ENCODE data around the gene DENND2C.

DENND2C gene, protein sequence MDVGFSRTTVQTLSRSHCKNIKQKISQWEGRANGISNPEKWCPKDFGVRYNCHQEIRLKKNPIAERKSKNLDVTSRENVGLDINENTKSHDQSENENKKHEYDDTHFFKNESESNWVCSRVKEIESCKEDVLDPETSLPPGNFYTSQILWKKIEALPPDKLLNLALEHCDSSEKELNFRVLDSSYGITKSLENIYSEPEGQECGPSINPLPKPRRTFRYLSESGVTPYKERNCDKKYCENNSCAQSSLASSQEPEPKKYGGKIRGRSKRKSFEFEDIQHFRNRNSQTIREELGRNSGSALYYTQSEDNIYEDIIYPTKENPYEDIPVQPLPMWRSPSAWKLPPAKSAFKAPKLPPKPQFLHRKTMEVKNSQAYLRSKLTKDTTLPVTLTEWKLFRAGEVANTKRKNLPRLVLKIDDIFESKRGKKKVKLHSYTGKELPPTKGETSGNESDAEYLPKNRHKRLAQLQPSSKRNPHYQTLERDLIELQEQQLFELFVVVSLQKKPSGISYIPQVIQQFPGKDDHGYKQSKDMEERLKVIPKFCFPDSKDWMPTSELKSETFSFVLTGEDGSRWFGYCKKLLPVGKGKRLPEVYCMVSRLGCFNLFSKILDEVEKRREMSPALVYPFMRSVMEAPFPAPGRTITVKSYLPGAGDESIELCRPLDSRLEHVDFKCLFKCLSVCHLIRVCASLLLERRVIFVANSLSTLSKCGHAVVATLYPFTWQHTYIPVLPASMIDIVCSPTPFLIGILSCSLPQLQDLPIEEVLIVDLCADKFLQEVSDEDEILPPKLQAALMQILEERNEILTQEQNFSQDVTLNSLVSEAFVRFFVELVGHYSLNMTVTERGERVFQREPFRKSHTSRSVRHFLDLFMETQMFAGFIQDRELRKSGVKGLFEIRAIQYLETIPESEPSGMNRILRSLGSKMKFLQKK

GRCh38 chr1:114669562-114670082 lies at the start of gene DENND2C:
DENND2C (minus strand) TSS chr1:114670049; CDS start chr1:114625984, 44,065 bp downstream.
- DNase-seq = no peak

GRCh38 chr1:114719424-114719787 lies 49.6 kb upstream of the DENND2C start:
- DNase-seq = no peak

DNA sequence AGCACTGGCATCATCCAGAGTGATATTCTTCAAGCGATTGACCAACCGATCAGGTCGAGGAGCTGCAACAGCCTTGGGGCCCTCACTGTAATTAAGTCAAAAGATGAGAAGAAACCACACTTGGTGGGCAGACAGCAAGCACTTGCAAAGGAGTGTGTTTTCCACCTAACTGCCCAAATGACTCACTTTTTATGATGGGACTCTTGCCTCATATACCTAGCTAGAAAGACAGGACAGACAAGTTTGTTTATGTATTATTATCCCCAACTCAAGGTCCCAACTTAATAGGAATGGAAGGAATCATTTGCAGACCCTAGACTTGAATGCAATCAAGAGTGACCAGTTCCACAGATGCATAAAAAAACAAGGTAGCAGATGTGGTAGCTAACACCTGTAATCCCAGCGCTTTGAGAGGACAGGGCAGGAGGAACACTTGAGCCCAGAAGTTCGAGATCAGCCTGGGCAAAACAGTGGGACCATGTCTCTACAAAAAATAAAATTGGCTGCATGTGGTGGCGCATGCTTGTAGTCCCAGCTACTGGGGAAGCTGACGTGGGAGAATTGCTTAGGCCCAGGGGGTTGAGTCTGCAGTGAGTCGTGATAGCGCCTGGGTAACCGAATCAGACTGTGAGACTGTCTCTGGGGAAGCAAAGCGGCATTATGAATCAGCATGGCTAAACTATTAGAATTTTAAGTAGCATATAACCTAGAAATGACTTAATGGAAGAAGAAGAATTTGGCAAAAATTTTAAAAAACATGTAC lies 49.0 kb upstream of the DENND2C start:
- no peak for DNase-seq

GRCh38 chr1:114716304-114717170 lies 46.7 kb upstream of the DENND2C start, which contains the start of gene NRAS:
NRAS (minus strand) TSS chr1:114716771; CDS start chr1:114716160, 611 bp downstream.
- peak; percentile 72 for DNase-seq

DNA sequence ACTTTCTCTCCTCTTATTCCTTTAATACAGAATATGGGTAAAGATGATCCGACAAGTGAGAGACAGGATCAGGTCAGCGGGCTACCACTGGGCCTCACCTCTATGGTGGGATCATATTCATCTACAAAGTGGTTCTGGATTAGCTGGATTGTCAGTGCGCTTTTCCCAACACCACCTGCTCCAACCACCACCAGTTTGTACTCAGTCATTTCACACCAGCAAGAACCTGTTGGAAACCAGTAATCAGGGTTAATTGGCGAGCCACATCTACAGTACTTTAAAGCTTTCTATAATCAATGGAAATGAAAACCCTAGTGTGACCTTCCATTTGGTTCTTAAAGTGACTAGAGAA lies 46.1 kb upstream of the DENND2C start:
- no peak for DNase-seq

GRCh38 chr1:114712977-114713376 lies 43.1 kb upstream of the DENND2C start:
- no peak for DNase-seq

GRCh38 chr1:114710360-114710759 lies 40.5 kb upstream of the DENND2C start:
- DNase-seq = no peak

- no peak for DNase-seq
These were observed 37.8 kb upstream of the DENND2C start for GRCh38 chr1:114707604-114708003.

DNA sequence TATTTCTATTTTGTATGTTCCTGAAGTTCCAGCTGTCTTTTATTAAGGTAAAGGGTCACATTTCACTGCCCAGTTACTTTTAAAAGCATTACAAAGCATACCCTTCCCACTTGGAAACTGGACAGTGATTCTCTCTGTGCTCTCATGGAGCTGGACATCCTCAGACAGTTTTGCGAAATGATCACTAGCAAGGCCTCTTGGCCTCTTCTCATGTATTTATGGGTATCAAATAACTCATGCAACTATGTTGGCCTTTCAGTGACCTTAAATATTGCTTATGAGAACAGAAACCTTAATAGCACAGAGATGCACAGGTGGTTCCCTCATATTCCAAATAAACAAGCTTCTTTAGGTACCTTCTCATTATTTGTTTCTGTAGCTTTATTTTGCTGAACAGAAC lies 33.4 kb upstream of the DENND2C start:
- no peak for DNase-seq

- DNase-seq = no peak
These were observed 32.9 kb upstream of the DENND2C start for GRCh38 chr1:114702737-114703136.

DNA sequence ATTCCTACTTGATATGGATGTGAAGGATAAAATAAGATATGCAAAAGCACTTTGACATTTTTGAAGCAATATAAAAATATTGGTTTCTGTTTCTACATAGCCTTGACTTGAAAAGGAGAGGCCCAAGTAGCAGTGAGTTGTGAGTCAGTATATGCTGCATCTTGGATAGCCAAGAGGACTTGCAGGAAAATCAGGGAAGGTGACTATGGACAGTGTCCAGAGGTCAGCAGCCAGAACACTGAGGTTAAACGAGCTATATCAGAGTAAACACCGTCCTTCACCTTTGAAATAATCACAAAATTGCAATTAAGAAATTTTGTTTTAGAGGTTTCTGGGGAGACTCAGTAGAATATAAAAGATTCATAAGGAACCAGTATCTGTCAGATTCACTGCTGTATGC lies 32.1 kb upstream of the DENND2C start:
- DNase-seq = no peak

- DNase-seq = no peak
These were observed 30.3 kb upstream of the DENND2C start for GRCh38 chr1:114700036-114700600.

DNA sequence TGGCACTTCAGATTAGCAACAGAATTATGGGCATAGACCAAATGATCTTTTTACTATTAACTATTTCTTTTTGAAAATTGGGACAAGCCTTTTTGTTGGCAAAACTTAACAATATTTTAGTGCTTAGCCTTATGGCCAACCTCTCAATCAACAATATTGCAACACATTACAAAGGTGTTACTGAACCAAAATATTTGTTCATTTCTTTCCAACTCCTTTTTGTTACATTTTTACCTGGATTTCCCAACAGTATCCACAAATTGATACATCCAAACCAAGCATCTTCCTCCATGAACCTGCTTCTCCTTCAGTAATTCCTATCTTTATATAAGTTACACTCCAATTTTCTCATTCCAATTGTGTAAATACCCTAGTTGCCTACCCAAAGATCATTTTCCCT lies 27.0 kb upstream of the DENND2C start:
- no peak for DNase-seq

- DNase-seq = no peak
These were observed 25.7 kb upstream of the DENND2C start, which contains the start of gene AMPD1 for GRCh38 chr1:114695430-114696058. AMPD1 (minus strand) TSS chr1:114695546; CDS start chr1:114695471, 75 bp downstream.

- DNase-seq = no peak
These were observed 24.9 kb upstream of the DENND2C start for GRCh38 chr1:114694540-114695310.

GRCh38 chr1:114692947-114693346 lies 23.1 kb upstream of the DENND2C start:
- no peak for DNase-seq

DNA sequence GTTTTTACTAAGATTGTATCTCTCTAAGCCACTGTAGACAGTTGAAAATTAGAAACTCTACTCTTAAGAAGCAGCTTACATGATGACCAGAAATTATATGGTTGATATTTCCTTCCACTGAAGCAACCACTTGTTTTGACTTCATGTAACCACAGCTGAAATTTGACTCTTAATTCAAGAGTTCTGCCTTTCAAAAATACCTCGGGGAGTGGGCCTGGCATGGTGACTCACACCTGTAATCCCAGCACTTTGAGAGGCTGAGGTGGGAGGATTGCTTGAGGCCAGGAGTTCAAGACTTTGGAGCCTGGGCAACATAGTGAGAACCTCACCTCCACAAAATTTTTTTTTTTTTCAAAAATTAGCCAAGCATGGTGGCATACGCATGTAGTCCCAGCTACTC lies 21.2 kb upstream of the DENND2C start:
- DNase-seq = no peak

DNA sequence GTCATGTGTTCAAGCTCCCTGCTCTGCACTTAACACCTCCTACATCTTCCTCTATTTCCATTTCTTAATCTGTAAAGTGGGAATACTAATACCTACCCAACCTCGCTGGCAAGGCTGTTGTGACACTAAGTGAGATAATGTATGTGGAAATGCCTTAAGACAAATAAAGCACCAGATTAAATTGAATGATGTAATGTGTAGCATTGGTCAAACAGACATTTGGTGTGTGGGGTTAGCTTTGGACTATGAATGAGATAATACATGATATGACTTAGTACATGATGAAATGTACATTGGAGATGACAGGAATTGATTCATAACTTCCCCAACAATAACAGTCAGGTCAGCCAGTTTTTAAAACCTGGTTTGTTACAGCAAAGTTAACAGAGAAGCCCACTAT lies 20.3 kb upstream of the DENND2C start:
- no peak for DNase-seq

- no peak for DNase-seq
These were observed 18.7 kb upstream of the DENND2C start for GRCh38 chr1:114688526-114688925.

DNA sequence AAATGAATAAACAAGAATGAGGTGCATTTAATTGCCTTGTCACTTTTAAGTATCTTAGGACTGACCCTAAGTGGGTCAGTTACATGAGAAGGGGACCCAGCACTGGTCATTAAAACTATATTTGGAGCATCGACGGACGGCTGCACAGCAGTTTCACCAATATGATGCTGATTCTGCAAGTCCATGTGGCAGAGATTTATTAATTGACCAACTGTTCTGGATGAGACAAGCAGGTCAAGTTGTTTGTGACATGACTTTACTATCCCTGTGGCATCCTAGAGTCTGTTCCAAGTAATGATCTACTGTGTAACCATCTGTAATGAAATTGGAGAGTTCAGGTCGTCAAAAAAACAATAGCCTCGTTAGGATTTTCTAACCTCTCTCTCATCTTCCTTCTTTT lies 16.0 kb upstream of the DENND2C start:
- no peak for DNase-seq

All from DMS79 (cell line).